Keratinocyte (primary cell): Measurements from ENCODE around the gene PXDC1. TPM values are rescaled to one million over a fixed set of nuclear protein-coding genes. Genes with fewer than 3 reads are reported as not detected.

Source experiments
- DNase-seq: peaks from one replicate; pipeline ENCODE4 v3.0.0-alpha.2; 2011; ENCODE audit warnings: low read depth, missing footprints, low spot score
- FAIRE-seq: peaks from 2 replicates; lab custom pipeline; 2011; peaks lifted over from hg19 to GRCh38; lab: Jason Lieb, UNC
- H2AFZ ChIP-seq: 2 replicates; pipeline ENCODE4 v1.6.0; 2012; ENCODE audit warnings: low read length, control low read depth, inconsistent platforms; ENCODE audit not compliant: control insufficient read depth
- H3K27ac ChIP-seq: 2 replicates; pipeline ENCODE4 v1.5.1; 2011; ENCODE audit warnings: low read length; ENCODE audit not compliant: control insufficient read depth, insufficient read depth
- H3K27me3 ChIP-seq: 3 replicates; pipeline ENCODE4 v1.6.0; 2011; ENCODE audit warnings: low read length; ENCODE audit not compliant: control insufficient read depth, insufficient read depth; ENCODE audit errors: extremely low read depth
- H3K36me3 ChIP-seq, 2 experiments: 2 replicates in 1 of 2; 3 replicates in 1 of 2; pipeline ENCODE4 v1.5.1; 2011; ENCODE audit warnings: low read length in 2 of 2, mild to moderate bottlenecking in 1 of 2; ENCODE audit not compliant: control insufficient read depth in 2 of 2, insufficient read depth in 2 of 2; ENCODE audit errors: extremely low read depth in 1 of 2
- H3K4me1 ChIP-seq: 3 replicates; pipeline ENCODE4 v1.5.1; 2011; ENCODE audit warnings: low read length; ENCODE audit not compliant: control insufficient read depth, insufficient read depth; ENCODE audit errors: extremely low read depth
- H3K4me2 ChIP-seq: 3 replicates; pipeline ENCODE4 v1.6.0; 2011; ENCODE audit warnings: low read depth, low read length; ENCODE audit not compliant: control insufficient read depth, insufficient read depth; ENCODE audit errors: extremely low read depth
- H3K4me3 ChIP-seq, 3 experiments: fragments of 200-600 bp in 1 of 3; sonication (generic) in 1 of 3; 2 replicates in 2 of 3; 3 replicates in 1 of 3; pipeline ENCODE4 v1.5.1; 2011 to 2016; ENCODE audit warnings: low read length in 3 of 3, mild to moderate bottlenecking in 3 of 3, control low read depth in 2 of 3, inconsistent platforms in 1 of 3, low read depth in 1 of 3, mixed read lengths in 1 of 3, mixed run types in 1 of 3, moderate library complexity in 1 of 3; ENCODE audit not compliant: control insufficient read depth in 2 of 3, insufficient read depth in 2 of 3; ENCODE audit errors: extremely low read depth in 1 of 3
- H3K79me2 ChIP-seq: 2 replicates; pipeline ENCODE4 v1.6.0; 2012; ENCODE audit warnings: low read length; ENCODE audit not compliant: control insufficient read depth, insufficient read depth
- H3K9ac ChIP-seq: 3 replicates; pipeline ENCODE4 v1.6.0; 2011; ENCODE audit warnings: low read length; ENCODE audit not compliant: control insufficient read depth, insufficient read depth; ENCODE audit errors: extremely low read depth
- H3K9me1 ChIP-seq: 3 replicates; pipeline ENCODE4 v1.6.0; 2011; ENCODE audit warnings: low read length; ENCODE audit not compliant: control insufficient read depth, insufficient read depth; ENCODE audit errors: extremely low read depth
- H3K9me3 ChIP-seq: 2 replicates; pipeline ENCODE4 v1.5.1; 2012; ENCODE audit warnings: low read depth, low read length; ENCODE audit not compliant: control insufficient read depth
- H4K20me1 ChIP-seq: 3 replicates; pipeline ENCODE4 v1.6.0; 2011; ENCODE audit warnings: low read length; ENCODE audit not compliant: control insufficient read depth, insufficient read depth; ENCODE audit errors: extremely low read depth
- EZH2 ChIP-seq: IDR thresholded peaks from one replicate; pipeline ENCODE4 v1.6.1; 2012; ENCODE audit warnings: inconsistent platforms, mild to moderate bottlenecking, low read length, moderate library complexity
- dilution Hi-C: fragments of 300-500 bp; cut with MboI; formaldehyde crosslinking; loops from one replicate; pipeline ENCODE4 v1.7.0; 2020; ENCODE audit warnings: low sequenced_read_pairs; ENCODE audit not compliant: extremely low pct_ligation_motif_present
- polyA plus RNA-seq, 5 experiments: library from polyadenylated mRNA; depleted of rRNA in 3 of 5; stranded (reverse) in 3 of 5; stranded (forward) in 1 of 5; unstranded in 1 of 5; fragments of >200 nt; gene quantifications; 1 replicate in 1 of 5; 2 replicates in 3 of 5; 3 replicates in 1 of 5; pipeline versions ENCODE4 v1.2.1 to v1.2.3, GENCODE V29; 2011 to 2012; ENCODE audit warnings: missing spikeins in 2 of 5, low read depth in 1 of 5, low replicate concordance in 1 of 5
- TF ChIP-seq, protein P1 (sequence below), 3 experiments: IDR thresholded peaks in 1 of 3; conservative IDR thresholded peaks in 1 of 3; optimal IDR thresholded peaks in 1 of 3; 2 replicates in 2 of 3; 3 replicates in 1 of 3; pipeline versions ENCODE3 to v1.5.1; 2011; ENCODE audit warnings: low read length in 3 of 3, mild to moderate bottlenecking in 3 of 3, moderate library complexity in 2 of 3, control low read depth in 1 of 3, inconsistent platforms in 1 of 3; ENCODE audit not compliant: insufficient read depth in 2 of 3; ENCODE audit errors: extremely low read depth in 1 of 3

The PXDC1 gene
- polyA plus RNA-seq, 1 donor (not counting 4 experiments of a cell fraction or from before 2014, with no cell fraction given) = 17.1 TPM

DNA sequence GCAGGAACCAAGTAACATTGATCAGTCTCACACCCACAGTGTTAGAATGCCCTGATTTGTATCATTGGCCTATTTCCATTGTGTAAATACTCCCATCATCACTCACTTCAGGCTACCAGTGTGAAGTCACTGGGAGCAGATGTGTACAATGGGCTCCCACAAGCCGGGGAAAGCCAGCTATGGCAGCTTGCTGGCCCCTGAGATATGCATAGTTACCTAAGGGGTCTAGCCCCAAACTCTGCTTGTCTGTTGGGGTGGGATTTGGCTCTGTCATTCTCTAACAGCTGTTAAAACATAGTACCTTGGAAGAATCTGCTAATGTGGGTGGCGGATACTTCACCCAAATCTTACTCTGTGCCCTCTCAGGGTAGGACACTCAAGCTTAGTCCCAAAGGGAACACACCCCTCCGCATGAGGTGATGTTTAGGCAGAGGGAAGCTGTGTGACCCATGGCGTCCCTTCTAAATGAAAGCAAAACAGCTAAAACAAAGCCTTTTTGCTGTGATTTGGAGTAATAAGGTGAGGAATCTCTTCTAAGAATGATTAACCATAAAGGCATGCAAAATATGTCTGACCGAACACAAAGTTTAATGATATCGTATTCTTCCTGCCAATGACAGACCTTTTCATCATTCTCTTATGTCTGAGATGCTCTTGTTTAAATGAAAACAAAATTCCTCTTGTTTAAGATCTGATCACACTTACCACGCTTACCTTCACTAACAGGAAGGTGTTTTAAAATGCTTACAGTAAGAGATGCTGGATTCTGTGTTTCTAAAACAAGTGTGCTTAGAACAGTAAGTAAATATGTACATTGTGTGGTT is 45.9 kb upstream of the PXDC1 start:
- dilution Hi-C loops = no loop called here
- no peaks in the 10 kb centered on the region for H3K79me2 ChIP-seq
- peak overlapping the region; percentile 78 for H3K4me2 ChIP-seq
- peak overlapping the region; percentile 88 for H3K27ac ChIP-seq
- H4K20me1 ChIP-seq = no peaks in the 10 kb centered on the region
- no peak overlapping the region for H3K4me3 ChIP-seq
- no peak for DNase-seq
- H3K9ac ChIP-seq = peak overlapping the region; percentile 36
- no peak for TF ChIP-seq EZH2
- TF ChIP-seq, protein P1, sequence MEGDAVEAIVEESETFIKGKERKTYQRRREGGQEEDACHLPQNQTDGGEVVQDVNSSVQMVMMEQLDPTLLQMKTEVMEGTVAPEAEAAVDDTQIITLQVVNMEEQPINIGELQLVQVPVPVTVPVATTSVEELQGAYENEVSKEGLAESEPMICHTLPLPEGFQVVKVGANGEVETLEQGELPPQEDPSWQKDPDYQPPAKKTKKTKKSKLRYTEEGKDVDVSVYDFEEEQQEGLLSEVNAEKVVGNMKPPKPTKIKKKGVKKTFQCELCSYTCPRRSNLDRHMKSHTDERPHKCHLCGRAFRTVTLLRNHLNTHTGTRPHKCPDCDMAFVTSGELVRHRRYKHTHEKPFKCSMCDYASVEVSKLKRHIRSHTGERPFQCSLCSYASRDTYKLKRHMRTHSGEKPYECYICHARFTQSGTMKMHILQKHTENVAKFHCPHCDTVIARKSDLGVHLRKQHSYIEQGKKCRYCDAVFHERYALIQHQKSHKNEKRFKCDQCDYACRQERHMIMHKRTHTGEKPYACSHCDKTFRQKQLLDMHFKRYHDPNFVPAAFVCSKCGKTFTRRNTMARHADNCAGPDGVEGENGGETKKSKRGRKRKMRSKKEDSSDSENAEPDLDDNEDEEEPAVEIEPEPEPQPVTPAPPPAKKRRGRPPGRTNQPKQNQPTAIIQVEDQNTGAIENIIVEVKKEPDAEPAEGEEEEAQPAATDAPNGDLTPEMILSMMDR (optimal IDR thresholded peaks at IDR 0.05 in 1 of 3, IDR thresholded peaks at IDR 0.05 in 1 of 3, conservative IDR thresholded peaks at IDR 0.05 in 1 of 3; ENCODE audit: extremely low read depth in 1 of 3, insufficient read depth in 2 of 3, low read length in 3 of 3) = no peak
- peak; percentile 80 for FAIRE-seq
- H3K9me3 ChIP-seq = no peaks in the 10 kb centered on the region
- H3K27me3 ChIP-seq = no peaks in the 10 kb centered on the region
- H2AFZ ChIP-seq = peak overlapping the region; percentile 22
- no peaks in the 10 kb centered on the region for H3K9me1 ChIP-seq
- peaks cover 46% of the 10 kb centered on the region for H3K4me1 ChIP-seq
- H3K36me3 ChIP-seq = no peaks in the 10 kb centered on the region

DNA sequence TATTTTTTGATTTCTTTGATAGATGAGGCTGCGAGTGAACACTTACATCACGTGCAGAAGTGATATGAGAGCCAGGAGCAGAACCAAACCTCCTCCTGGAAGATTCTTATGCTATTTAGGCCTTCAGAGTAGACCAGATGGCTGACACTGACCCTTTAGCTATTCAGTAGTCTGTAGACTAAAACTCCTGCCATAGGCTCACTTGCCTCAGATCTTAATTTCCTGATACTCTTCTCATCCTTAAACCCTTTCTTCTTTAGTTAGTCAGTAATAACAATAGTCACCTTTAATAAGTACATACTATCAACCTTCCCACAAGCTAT is 45.2 kb upstream of the PXDC1 start:
- Histone ChIP-seq H3K27me3 (no peaks in the 10 kb centered on the region), H3K79me2 (no peaks in the 10 kb centered on the region), H3K9me3 (no peaks in the 10 kb centered on the region), H2AFZ (peak overlapping the region; percentile 0), H3K4me2 (peak overlapping the region; percentile 50), H4K20me1 (no peaks in the 10 kb centered on the region), H3K27ac (peak overlapping the region; percentile 88), H3K36me3 (no peaks in the 10 kb centered on the region), H3K9me1 (no peaks in the 10 kb centered on the region), H3K9ac (peak overlapping the region; percentile 24), H3K4me1 (peaks cover 46% of the 10 kb centered on the region), H3K4me3 (no peak overlapping the region)
- FAIRE-seq = no peak
- TF ChIP-seq, protein P1 (optimal IDR thresholded peaks at IDR 0.05 in 1 of 3, IDR thresholded peaks at IDR 0.05 in 1 of 3, conservative IDR thresholded peaks at IDR 0.05 in 1 of 3; ENCODE audit: extremely low read depth in 1 of 3, insufficient read depth in 2 of 3, low read length in 3 of 3) = no peak
- DNase-seq = no peak
- dilution Hi-C loops = no loop called here
